Panc1 (cell line): ENCODE data around the gene ARR3. TPM values are rescaled to one million over a fixed set of nuclear protein-coding genes. Genes with fewer than 3 reads are reported as not detected.
"Not testable (repeated sequence)": the region's sequence is repeated elsewhere in the genome, so short reads cannot be mapped to it uniquely, and the experiment has no call there.

Experiments
- ATAC-seq: fragments of 200-7000 bp; cut with Tn5 transposase; 2 replicates; pipeline ENCODE4 v1.9.1; 2020; ENCODE audit warnings: mild to moderate bottlenecking, moderate library complexity
- BruUV-seq: library from RNA; stranded (reverse); fragments of 400-500 nt; replicated peaks from 2 replicates; lab custom pipeline; 2021; lab: Mats Ljungman, UMichigan
- CTCF ChIA-PET: fragments of 300-600 bp; sonication (Branson Sonifier 250); formaldehyde crosslinking; loops from one replicate; lab custom pipeline; 2022; ENCODE audit warnings: antibody characterized with exemption; lab: Charles Lee
- POLR2A ChIA-PET: fragments of 300-600 bp; sonication (Branson Sonifier 250); formaldehyde crosslinking; loops from one replicate; lab custom pipeline; 2022; ENCODE audit warnings: antibody characterized with exemption; lab: Charles Lee
- DNase-seq: peaks from one replicate; pipeline ENCODE4 v3.0.0-alpha.2; 2010; ENCODE audit warnings: low read depth, low spot score
- H3K27ac ChIP-seq: 2 replicates; pipeline ENCODE4 v1.5.1; 2011; ENCODE audit warnings: mild to moderate bottlenecking, low read length, inconsistent platforms
- H3K27me3 ChIP-seq: fragments of 200-500 bp; sonication (Bioruptor generic); 2 replicates; pipeline ENCODE4 v1.6.0; 2014; ENCODE audit warnings: low read length, inconsistent platforms; ENCODE audit not compliant: control insufficient read depth, insufficient read depth
- H3K36me3 ChIP-seq: fragments of 200-500 bp; sonication (Bioruptor generic); 2 replicates; pipeline ENCODE4 v1.5.1; 2014; ENCODE audit warnings: inconsistent platforms, mild to moderate bottlenecking, low read length, moderate library complexity; ENCODE audit not compliant: control insufficient read depth, insufficient read depth
- H3K4me1 ChIP-seq: 2 replicates; pipeline ENCODE4 v1.5.1; 2011; ENCODE audit warnings: inconsistent platforms, mild to moderate bottlenecking, low read length, moderate library complexity; ENCODE audit not compliant: control insufficient read depth, insufficient read depth
- H3K4me3 ChIP-seq, 2 experiments: 2 replicates each; pipeline ENCODE4 v1.5.1; 2011 to 2012; ENCODE audit warnings: low read depth in 2 of 2, low read length in 2 of 2, mild to moderate bottlenecking in 2 of 2, inconsistent platforms in 1 of 2, moderate library complexity in 1 of 2
- H3K9me3 ChIP-seq: fragments of 200-500 bp; sonication (Bioruptor generic); 2 replicates; pipeline ENCODE4 v1.5.1; 2014; ENCODE audit warnings: low read depth, mild to moderate bottlenecking, inconsistent platforms, low read length, moderate library complexity; ENCODE audit not compliant: control insufficient read depth, insufficient read depth
- POLR2AphosphoS5 ChIP-seq: IDR thresholded peaks from 2 replicates; pipeline ENCODE4 v1.6.1; 2012; ENCODE audit warnings: mild to moderate bottlenecking, low read depth, low read length, moderate library complexity
- SIN3A ChIP-seq: IDR thresholded peaks from 2 replicates; pipeline ENCODE4 v1.6.1; 2012; ENCODE audit warnings: low read depth, mild to moderate bottlenecking, low read length, moderate library complexity, borderline replicate concordance; ENCODE audit not compliant: insufficient read depth
- TCF7L2 ChIP-seq: IDR thresholded peaks from 2 replicates; pipeline ENCODE4 v1.6.1; 2011; ENCODE audit warnings: mild to moderate bottlenecking, low read depth, low read length, inconsistent platforms
- in situ Hi-C: cut with HindIII; loops from 2 replicates; pipeline ENCODE4 v1.10.0; 2016; ENCODE audit warnings: low sequenced_read_pairs, low pct_unique_long_range_greater_than_20kb
- intact Hi-C: fragments of 100-400 bp; cut with micrococcal nuclease; formaldehyde crosslinking; loops from one replicate; pipeline ENCODE4 v1.10.0; 2022; ENCODE audit not compliant: unreplicated experiment
- total RNA-seq: library from RNA; stranded (reverse); gene quantifications from one replicate; pipeline ENCODE4 v1.2.1, GENCODE V29; 2021; ENCODE audit not compliant: unreplicated experiment
- TF ChIP-seq, protein P1 (sequence below), 2 experiments: IDR thresholded peaks; 2 replicates each; pipeline ENCODE4 v1.6.1; 2011 to 2012; ENCODE audit warnings: low read depth in 2 of 2, control low read depth in 1 of 2, low read length in 1 of 2, mild to moderate bottlenecking in 1 of 2, moderate library complexity in 1 of 2; ENCODE audit not compliant: insufficient read depth in 1 of 2
- TF ChIP-seq, protein P2 (sequence below): fragments of 450-650 bp; IDR thresholded peaks from 2 replicates; pipeline ENCODE4 v1.5.1; 2017; ENCODE audit warnings: mild to moderate bottlenecking

The ARR3 gene
- total RNA-seq, 1 experiment from 2014 or later = not detected

DNA sequence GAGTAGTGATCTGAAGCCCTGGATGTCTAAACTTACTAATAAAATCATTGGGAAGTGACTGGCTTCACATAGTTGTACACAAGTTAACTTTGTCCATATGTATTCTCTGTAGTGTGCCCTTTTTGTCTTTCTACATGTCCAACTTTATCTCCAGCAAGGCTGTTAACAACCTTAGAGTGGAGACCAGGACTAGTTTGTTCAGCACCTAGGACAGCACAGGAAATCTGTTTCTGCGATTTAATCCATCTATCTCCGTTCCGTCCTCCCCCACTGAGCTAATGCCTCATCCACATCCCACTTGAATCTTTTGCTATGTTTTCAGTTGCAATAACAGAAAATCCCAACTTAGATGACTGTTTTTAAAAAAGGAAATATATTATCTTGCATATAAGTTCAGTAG is 3.4 kb upstream of the ARR3 start:
- H3K27me3 ChIP-seq = peaks cover 2% of the 10 kb centered on the region; the same call in 1 of the 2 replicates
- no peaks in the 10 kb centered on the region for H3K9me3 ChIP-seq
- no peaks in the 10 kb centered on the region for H3K4me1 ChIP-seq
- no peak for TF ChIP-seq POLR2AphosphoS5
- TF ChIP-seq, protein P1, sequence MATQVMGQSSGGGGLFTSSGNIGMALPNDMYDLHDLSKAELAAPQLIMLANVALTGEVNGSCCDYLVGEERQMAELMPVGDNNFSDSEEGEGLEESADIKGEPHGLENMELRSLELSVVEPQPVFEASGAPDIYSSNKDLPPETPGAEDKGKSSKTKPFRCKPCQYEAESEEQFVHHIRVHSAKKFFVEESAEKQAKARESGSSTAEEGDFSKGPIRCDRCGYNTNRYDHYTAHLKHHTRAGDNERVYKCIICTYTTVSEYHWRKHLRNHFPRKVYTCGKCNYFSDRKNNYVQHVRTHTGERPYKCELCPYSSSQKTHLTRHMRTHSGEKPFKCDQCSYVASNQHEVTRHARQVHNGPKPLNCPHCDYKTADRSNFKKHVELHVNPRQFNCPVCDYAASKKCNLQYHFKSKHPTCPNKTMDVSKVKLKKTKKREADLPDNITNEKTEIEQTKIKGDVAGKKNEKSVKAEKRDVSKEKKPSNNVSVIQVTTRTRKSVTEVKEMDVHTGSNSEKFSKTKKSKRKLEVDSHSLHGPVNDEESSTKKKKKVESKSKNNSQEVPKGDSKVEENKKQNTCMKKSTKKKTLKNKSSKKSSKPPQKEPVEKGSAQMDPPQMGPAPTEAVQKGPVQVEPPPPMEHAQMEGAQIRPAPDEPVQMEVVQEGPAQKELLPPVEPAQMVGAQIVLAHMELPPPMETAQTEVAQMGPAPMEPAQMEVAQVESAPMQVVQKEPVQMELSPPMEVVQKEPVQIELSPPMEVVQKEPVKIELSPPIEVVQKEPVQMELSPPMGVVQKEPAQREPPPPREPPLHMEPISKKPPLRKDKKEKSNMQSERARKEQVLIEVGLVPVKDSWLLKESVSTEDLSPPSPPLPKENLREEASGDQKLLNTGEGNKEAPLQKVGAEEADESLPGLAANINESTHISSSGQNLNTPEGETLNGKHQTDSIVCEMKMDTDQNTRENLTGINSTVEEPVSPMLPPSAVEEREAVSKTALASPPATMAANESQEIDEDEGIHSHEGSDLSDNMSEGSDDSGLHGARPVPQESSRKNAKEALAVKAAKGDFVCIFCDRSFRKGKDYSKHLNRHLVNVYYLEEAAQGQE (IDR thresholded peaks at IDR 0.05; ENCODE audit: insufficient read depth in 1 of 2, low read depth in 2 of 2, low read length in 1 of 2) = peak; percentile 55 to 73; a peak in 3 of 4 replicates
- BruUV-seq = no TSS peak
- intact Hi-C loops = loop anchor here (5.0 kb wide), 1 partner anchor 67 kb away; no protein-coding TSS in a partner anchor
- CTCF ChIA-PET = no interaction called here
- in situ Hi-C loops = no loop called here
- no peak for ATAC-seq
- no peak overlapping the region for H3K27ac ChIP-seq
- no peak for DNase-seq
- H3K36me3 ChIP-seq = no peaks in the 10 kb centered on the region
- POLR2A ChIA-PET = no interaction called here
- no peak overlapping the region for H3K4me3 ChIP-seq

DNA sequence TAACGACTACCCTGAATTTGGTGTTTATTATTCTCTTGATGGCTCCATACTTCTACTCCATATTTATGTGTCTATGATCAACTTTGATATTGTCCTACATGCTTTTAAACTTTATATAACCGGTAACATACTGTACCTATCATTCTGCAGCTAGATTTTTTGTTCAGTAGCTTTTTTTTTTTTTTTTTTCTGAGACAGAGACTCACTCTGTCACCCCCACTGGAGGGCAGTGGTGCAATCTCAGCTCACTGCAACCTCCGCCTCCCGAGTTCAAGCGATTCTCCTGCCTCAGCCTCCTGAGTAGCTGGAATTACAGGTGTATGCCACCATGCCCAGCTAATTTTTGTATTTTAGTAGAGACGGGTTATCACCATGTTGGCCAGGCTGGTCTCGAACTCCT is 5.9 kb downstream of the ARR3 start:
- ATAC-seq, H3K4me1 ChIP-seq, POLR2A ChIA-PET, H3K27ac ChIP-seq, DNase-seq, BruUV-seq, H3K36me3 ChIP-seq, H3K9me3 ChIP-seq, intact Hi-C loops, H3K4me3 ChIP-seq, H3K27me3 ChIP-seq, in situ Hi-C loops: not testable (repeated sequence)
- CTCF ChIA-PET = interaction anchor here (1.4 kb wide), 1 partner anchor 160 kb away, joined by 3 read pairs; no protein-coding TSS in a partner anchor

DNA sequence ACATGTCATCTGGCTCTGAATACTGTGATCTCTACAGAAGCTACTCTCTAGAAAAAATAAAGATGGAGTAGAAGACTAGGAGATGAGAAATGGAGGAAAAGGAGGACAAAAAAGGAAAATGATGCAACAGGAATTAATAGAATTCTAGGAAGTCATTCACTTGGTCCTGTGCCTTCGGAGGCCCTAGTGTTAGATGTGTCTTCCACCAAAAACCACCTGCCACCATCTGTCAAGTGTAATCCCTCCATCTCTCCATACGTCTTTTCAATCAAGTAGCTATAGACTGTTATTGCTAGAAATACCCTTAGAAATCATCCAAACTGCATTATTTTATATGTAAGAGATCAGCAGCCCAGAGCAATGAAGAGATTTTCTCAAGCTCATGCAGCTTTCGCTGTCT is 10.9 kb downstream of the ARR3 start:
- DNase-seq = no peak
- Histone ChIP-seq H3K36me3 (no peaks in the 10 kb centered on the region), H3K4me1 (no peaks in the 10 kb centered on the region), H3K4me3 (no peak overlapping the region), H3K9me3 (no peaks in the 10 kb centered on the region), H3K27me3 (no peaks in the 10 kb centered on the region), H3K27ac (no peak overlapping the region)
- ChIA-PET CTCF (no interaction called here), POLR2A (no interaction called here)
- intact Hi-C loops (no loop called here), in situ Hi-C loops (no loop called here)
- no TSS peak for BruUV-seq
- TF ChIP-seq POLR2AphosphoS5 (no peak), TCF7L2 (no peak), SIN3A (no peak)
- TF ChIP-seq, protein P1 (IDR thresholded peaks at IDR 0.05; ENCODE audit: insufficient read depth in 1 of 2, low read depth in 2 of 2, low read length in 1 of 2) = no peak
- TF ChIP-seq, protein P2, sequence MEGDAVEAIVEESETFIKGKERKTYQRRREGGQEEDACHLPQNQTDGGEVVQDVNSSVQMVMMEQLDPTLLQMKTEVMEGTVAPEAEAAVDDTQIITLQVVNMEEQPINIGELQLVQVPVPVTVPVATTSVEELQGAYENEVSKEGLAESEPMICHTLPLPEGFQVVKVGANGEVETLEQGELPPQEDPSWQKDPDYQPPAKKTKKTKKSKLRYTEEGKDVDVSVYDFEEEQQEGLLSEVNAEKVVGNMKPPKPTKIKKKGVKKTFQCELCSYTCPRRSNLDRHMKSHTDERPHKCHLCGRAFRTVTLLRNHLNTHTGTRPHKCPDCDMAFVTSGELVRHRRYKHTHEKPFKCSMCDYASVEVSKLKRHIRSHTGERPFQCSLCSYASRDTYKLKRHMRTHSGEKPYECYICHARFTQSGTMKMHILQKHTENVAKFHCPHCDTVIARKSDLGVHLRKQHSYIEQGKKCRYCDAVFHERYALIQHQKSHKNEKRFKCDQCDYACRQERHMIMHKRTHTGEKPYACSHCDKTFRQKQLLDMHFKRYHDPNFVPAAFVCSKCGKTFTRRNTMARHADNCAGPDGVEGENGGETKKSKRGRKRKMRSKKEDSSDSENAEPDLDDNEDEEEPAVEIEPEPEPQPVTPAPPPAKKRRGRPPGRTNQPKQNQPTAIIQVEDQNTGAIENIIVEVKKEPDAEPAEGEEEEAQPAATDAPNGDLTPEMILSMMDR = no peak
- ATAC-seq = no peak
